22Rv1 (cell line): ENCODE measurements around the gene TMEM184A.

Experiments
- CTCF ChIP-seq: fragments of 450-650 bp; IDR thresholded peaks from 2 replicates; pipeline ENCODE4 v1.5.1; 2017; ENCODE audit warnings: mild to moderate bottlenecking
- ZFX ChIP-seq: fragments of 450-650 bp; IDR thresholded peaks from 2 replicates; pipeline ENCODE4 v1.6.1; 2017; ENCODE audit warnings: antibody characterized with exemption, borderline replicate concordance

DNA sequence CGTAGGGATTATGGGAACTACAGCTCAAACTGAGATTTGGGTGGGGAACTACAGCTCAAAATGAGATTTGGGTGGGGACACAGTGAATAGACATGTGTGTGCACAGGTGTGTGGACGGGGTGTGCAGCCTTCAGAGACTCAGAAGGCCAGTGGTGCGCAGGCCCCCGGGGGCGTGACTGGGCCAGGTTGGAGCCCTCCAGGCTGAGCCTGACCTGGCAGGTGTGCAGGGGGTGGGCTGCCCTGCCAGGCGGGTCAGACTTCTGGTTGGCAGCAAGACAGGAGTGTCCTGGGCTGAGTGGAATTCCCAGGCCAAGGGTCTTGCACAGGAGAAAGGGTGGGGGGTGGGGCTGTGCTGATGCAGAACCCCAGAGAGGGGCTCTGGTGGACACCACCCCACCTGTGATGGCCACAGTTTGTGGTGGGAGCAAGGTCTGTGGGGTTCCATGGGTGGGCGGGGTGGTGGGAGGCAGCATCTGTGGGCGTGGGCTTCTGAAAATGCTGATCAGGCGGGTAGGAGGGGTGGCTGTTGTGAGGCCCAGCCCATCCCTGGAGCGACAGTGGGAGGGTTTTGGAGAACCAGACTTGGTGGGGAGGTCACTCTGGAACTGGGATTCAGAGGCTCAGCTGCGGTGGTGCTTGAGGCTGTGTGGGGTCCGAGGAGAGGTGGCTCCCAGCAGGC is 43.1 kb upstream of the TMEM184A start:
- TF ChIP-seq CTCF (no peak), ZFX (no peak)
